ENCODE data around the gene TTC9B. TPM values are rescaled to one million over a fixed set of nuclear protein-coding genes. Genes with fewer than 3 reads are reported as not detected.

Gene TTC9B
- total RNA-seq, 1 experiment from 2014 or later = not detected

GRCh38 chr19:40241809-40242384 is 23.7 kb upstream of the TTC9B start (continued):
- TF ChIP-seq, protein P1, sequence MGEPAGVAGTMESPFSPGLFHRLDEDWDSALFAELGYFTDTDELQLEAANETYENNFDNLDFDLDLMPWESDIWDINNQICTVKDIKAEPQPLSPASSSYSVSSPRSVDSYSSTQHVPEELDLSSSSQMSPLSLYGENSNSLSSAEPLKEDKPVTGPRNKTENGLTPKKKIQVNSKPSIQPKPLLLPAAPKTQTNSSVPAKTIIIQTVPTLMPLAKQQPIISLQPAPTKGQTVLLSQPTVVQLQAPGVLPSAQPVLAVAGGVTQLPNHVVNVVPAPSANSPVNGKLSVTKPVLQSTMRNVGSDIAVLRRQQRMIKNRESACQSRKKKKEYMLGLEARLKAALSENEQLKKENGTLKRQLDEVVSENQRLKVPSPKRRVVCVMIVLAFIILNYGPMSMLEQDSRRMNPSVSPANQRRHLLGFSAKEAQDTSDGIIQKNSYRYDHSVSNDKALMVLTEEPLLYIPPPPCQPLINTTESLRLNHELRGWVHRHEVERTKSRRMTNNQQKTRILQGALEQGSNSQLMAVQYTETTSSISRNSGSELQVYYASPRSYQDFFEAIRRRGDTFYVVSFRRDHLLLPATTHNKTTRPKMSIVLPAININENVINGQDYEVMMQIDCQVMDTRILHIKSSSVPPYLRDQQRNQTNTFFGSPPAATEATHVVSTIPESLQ (CRISPR knock-in tag; IDR thresholded peaks at IDR 0.05) = no peak
- TF ChIP-seq SMAD4 (CRISPR knock-in tag; IDR thresholded peaks at IDR 0.05) (no peak), GRHL2 (CRISPR knock-in tag; IDR thresholded peaks at IDR 0.05; ENCODE audit: insufficient replicate concordance, severe bottlenecking) (no peak), FOXK1 (CRISPR knock-in tag; IDR thresholded peaks at IDR 0.05) (no peak), OVOL2 (CRISPR knock-in tag; IDR thresholded peaks at IDR 0.05; ENCODE audit: borderline replicate concordance) (no peak), USF1 (CRISPR knock-in tag; IDR thresholded peaks at IDR 0.05) (no peak), SMAD3 (CRISPR knock-in tag; IDR thresholded peaks at IDR 0.05; ENCODE audit: borderline replicate concordance) (no peak)

DNA sequence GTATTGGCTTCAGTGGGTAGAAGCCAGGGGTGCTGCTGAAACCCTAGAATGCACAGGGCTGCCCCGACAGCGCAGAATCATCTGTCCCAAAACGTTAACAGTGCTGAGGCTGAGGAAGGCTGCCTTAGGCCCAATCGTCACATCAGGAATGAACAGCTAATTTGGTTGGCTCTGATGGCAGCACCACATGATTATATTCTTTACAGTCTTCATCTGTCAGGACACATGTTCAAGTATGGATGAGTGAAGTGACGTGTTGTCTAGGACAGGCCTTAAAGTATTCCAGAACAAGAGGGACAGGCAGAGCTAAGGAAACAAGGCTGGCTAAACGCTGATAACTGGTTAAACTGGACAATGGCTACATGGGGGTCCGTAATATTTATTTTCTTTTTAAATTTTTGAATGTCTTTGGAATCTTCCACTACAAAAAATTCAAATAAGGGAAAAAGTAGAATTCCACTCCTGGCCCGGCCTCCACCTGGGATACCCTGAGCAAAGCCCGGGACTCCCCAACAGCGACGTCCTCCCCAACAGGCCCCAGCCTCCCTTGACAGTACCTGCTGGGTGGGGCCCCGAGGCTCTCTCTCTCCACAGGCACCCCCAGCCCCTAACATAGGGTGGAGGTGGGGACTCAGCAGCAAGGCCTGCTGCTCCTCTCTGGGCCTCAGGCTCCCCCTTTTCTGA is 23.1 kb upstream of the TTC9B start:
- CTCF ChIA-PET = interaction anchor here (0.7 to 0.8 kb wide), 2 partner anchors 23 to 64 kb away, joined by 3 read pairs; partner anchors contain the start of gene TTC9B
- POLR2A ChIA-PET = no interaction called here

More for the DNA sequence above, 23.1 kb upstream of the TTC9B start:
- ATAC-seq = no peak
- H3K9me3 Mint-ChIP-seq = no peaks in the 10 kb centered on the region
- H3K27me3 Mint-ChIP-seq (ENCODE audit: low read depth) = no peaks in the 10 kb centered on the region
- no peak overlapping the region for H3K27ac Mint-ChIP-seq
- H3K4me3 Mint-ChIP-seq = no peak overlapping the region
- peaks cover 27% of the 10 kb centered on the region; the same call in 1 of the 2 replicates for H3K36me3 Mint-ChIP-seq
- peaks cover 3% of the 10 kb centered on the region; the same call in 1 of the 2 replicates for H3K4me1 Mint-ChIP-seq
- no peak for DNase-seq (ENCODE audit: low spot score)
- TF ChIP-seq ZNF671 (CRISPR knock-in tag; IDR thresholded peaks at IDR 0.05) = no peak
- no peak for TF ChIP-seq ERG (CRISPR knock-in tag; IDR thresholded peaks at IDR 0.05)
- TF ChIP-seq, protein P2, sequence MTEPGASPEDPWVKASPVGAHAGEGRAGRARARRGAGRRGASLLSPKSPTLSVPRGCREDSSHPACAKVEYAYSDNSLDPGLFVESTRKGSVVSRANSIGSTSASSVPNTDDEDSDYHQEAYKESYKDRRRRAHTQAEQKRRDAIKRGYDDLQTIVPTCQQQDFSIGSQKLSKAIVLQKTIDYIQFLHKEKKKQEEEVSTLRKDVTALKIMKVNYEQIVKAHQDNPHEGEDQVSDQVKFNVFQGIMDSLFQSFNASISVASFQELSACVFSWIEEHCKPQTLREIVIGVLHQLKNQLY (CRISPR knock-in tag; IDR thresholded peaks at IDR 0.05) = no peak
- TF ChIP-seq TP53 (CRISPR knock-in tag; IDR thresholded peaks at IDR 0.05) = no peak
- no peak for TF ChIP-seq CREB1 (CRISPR knock-in tag; IDR thresholded peaks at IDR 0.05)
- TF ChIP-seq NFATC4 (CRISPR knock-in tag; IDR thresholded peaks at IDR 0.05) = no peak
- TF ChIP-seq, protein P3, sequence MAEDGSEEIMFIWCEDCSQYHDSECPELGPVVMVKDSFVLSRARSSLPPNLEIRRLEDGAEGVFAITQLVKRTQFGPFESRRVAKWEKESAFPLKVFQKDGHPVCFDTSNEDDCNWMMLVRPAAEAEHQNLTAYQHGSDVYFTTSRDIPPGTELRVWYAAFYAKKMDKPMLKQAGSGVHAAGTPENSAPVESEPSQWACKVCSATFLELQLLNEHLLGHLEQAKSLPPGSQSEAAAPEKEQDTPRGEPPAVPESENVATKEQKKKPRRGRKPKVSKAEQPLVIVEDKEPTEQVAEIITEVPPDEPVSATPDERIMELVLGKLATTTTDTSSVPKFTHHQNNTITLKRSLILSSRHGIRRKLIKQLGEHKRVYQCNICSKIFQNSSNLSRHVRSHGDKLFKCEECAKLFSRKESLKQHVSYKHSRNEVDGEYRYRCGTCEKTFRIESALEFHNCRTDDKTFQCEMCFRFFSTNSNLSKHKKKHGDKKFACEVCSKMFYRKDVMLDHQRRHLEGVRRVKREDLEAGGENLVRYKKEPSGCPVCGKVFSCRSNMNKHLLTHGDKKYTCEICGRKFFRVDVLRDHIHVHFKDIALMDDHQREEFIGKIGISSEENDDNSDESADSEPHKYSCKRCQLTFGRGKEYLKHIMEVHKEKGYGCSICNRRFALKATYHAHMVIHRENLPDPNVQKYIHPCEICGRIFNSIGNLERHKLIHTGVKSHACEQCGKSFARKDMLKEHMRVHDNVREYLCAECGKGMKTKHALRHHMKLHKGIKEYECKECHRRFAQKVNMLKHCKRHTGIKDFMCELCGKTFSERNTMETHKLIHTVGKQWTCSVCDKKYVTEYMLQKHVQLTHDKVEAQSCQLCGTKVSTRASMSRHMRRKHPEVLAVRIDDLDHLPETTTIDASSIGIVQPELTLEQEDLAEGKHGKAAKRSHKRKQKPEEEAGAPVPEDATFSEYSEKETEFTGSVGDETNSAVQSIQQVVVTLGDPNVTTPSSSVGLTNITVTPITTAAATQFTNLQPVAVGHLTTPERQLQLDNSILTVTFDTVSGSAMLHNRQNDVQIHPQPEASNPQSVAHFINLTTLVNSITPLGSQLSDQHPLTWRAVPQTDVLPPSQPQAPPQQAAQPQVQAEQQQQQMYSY (CRISPR knock-in tag; IDR thresholded peaks at IDR 0.05) = no peak
- TF ChIP-seq, protein P4, sequence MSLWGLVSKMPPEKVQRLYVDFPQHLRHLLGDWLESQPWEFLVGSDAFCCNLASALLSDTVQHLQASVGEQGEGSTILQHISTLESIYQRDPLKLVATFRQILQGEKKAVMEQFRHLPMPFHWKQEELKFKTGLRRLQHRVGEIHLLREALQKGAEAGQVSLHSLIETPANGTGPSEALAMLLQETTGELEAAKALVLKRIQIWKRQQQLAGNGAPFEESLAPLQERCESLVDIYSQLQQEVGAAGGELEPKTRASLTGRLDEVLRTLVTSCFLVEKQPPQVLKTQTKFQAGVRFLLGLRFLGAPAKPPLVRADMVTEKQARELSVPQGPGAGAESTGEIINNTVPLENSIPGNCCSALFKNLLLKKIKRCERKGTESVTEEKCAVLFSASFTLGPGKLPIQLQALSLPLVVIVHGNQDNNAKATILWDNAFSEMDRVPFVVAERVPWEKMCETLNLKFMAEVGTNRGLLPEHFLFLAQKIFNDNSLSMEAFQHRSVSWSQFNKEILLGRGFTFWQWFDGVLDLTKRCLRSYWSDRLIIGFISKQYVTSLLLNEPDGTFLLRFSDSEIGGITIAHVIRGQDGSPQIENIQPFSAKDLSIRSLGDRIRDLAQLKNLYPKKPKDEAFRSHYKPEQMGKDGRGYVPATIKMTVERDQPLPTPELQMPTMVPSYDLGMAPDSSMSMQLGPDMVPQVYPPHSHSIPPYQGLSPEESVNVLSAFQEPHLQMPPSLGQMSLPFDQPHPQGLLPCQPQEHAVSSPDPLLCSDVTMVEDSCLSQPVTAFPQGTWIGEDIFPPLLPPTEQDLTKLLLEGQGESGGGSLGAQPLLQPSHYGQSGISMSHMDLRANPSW (CRISPR knock-in tag; conservative IDR thresholded peaks at IDR 0.05; ENCODE audit: low read depth) = no peak
- no peak for TF ChIP-seq ATF1 (CRISPR knock-in tag; IDR thresholded peaks at IDR 0.05)
- no peak for TF ChIP-seq ESRRA (CRISPR knock-in tag; IDR thresholded peaks at IDR 0.05; ENCODE audit: borderline replicate concordance)
- TF ChIP-seq, protein P5, sequence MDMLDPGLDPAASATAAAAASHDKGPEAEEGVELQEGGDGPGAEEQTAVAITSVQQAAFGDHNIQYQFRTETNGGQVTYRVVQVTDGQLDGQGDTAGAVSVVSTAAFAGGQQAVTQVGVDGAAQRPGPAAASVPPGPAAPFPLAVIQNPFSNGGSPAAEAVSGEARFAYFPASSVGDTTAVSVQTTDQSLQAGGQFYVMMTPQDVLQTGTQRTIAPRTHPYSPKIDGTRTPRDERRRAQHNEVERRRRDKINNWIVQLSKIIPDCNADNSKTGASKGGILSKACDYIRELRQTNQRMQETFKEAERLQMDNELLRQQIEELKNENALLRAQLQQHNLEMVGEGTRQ (CRISPR knock-in tag; IDR thresholded peaks at IDR 0.05) = no peak
- TF ChIP-seq ZNF219 (CRISPR knock-in tag; IDR thresholded peaks at IDR 0.05; ENCODE audit: borderline replicate concordance) = no peak
